ENCODE results near the gene PHF21A. TPM values are rescaled to one million over a fixed set of nuclear protein-coding genes. Genes with fewer than 3 reads are reported as not detected.
A peak's percentile ranks its signal among the peaks of the same experiment; 100 is the strongest.

Gene PHF21A
- total RNA-seq, 1 experiment from 2014 or later: 5.9 TPM

DNA sequence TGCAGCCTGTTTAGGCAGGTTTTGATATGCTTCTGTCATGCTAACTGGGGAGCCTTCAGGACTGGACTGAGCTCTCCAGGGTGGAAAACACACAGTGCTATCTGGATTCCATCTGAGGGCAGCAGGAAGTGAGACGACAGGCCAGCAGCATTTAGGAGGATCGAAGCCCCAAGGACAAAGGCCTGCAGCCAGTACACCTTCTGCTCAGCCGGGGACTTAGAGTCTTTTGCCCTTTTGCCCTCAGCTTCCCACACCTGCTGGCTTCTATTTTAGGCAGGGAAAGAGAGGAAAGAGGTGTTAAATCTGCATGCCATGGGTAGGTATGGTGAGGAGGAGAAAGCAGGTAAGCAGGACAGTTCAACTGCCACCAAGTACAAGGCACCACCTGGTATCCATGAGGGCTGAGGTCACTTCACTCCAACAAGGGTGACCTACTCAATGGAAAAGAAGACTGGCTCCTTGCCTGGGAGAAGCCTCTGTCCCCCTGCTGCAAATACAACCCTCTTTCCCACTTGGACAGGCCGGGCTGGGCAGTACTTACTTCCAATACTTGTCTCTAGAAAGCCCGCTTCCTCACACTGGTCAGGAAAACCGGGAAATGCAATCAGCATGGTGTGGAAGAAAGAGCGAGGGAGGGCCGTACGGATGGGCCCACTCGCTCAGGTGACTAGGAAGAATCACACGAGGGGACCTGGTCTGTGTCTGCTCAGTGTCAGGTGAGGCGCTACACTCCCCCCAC lies 186.5 kb downstream of the PHF21A start:
- no peak for DNase-seq (ENCODE audit: low spot score)

DNA sequence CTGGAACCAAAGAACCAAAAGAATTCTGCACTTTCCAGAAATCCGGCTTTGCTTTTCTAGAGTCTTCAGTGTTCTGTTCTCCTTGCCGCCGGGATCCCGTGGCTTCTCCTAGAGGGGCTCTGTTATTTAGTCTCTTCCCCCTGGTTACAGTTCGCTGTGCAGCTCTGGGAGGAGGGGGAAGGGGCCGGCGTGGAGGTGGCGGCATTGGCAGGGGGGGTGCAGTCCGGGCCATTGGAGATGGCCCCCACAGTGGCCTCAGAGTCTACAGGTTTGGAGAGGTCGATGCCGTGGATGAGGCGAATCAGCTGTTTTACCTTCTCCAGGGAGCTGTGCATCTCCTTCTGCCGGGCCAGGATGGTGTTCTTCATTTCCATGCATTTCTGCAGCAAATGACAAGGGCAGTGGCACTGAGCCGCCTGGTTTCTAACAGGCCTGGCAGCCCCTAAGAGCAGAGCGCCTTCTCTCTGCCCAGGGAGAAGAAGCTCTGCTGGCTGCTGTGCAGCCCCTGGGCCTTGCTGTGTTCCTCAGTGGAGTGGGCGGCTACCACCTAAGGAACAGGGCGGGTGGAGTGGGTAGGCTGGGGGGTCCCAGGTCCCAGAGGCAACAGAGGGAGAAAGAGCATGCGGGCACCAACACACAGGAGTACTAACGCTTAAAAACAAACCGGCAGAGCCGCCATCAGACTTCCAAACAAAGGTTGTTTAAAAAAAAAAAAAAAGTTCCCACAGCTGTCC lies 187.2 kb downstream of the PHF21A start:
- no peak for DNase-seq (ENCODE audit: low spot score)

- DNase-seq (ENCODE audit: low spot score): no peak
These were observed 188.0 kb downstream of the PHF21A start for GRCh38 chr11:45933131-45933831.

- DNase-seq (ENCODE audit: low spot score): no peak
These were observed 189.0 kb downstream of the PHF21A start for GRCh38 chr11:45932217-45932616.

- no peak for DNase-seq (ENCODE audit: low spot score)
These were observed 189.5 kb downstream of the PHF21A start for GRCh38 chr11:45931739-45932138.

DNA sequence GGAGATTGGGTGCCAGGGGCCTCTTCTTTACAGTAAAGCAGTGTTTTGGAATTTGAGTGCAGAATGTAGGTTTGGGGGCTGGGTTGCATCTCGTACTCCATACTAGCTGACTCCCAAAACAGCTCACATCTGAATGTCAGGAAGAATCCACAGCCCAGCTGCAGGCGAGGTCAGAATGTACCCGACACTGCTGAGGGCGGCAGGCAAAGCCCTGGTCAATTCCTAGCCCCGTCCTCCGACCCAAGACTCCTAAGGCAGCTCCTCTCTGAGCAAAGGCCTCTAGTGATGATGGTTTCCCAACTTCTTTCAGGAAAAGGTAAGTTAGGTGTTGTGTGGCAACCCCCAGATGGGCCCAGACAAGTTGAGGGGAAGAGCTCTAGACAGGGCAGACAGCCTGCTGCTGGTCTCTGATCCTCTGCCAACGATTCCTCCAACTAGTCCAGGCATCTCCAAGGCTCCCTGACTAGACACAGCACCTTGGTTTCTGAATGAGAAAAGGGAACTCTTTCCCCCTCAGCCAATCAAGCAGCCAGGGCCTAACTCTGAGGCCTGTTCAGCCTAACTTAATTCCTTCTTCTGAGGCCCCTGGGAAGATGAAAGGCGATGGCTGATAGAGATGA lies 190.2 kb downstream of the PHF21A start:
- DNase-seq (ENCODE audit: low spot score): no peak

DNA sequence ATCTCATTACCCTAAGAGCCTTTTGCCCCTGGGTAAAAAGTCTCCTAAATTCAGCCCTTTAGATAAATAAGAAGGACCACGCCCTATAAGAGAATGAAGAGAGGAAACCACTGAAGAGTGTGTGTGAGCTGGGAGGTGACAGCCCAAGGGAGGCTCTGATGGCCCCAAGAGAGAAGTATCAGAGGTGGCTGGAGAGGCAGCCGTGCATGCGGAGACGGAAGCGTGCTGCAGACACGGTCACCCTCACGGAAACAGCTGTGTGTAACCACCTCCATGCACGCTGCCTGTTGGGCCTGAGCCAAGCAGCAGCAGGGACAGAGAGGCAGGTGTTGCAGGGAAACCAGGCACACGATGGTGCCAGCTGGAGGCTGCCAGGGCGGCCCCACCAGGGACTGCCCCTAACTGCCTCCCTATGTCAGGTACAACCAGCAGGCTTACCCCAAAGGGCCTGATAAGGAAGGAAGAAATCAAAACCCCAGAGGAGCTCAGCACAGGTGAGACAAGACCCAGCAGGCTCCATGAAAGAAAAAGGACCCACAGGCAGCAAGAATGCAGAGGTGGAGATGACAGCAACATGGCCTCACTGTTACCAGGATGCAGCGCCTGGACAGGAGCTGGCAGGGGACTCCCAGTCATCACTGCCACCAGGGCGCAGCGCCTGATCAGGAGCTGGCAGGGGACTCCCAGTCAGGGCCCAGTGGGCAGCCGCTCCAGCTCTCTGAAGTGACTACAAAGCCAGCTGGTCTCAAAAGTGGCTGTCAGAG lies 191.0 kb downstream of the PHF21A start:
- DNase-seq (ENCODE audit: low spot score): no peak

DNA sequence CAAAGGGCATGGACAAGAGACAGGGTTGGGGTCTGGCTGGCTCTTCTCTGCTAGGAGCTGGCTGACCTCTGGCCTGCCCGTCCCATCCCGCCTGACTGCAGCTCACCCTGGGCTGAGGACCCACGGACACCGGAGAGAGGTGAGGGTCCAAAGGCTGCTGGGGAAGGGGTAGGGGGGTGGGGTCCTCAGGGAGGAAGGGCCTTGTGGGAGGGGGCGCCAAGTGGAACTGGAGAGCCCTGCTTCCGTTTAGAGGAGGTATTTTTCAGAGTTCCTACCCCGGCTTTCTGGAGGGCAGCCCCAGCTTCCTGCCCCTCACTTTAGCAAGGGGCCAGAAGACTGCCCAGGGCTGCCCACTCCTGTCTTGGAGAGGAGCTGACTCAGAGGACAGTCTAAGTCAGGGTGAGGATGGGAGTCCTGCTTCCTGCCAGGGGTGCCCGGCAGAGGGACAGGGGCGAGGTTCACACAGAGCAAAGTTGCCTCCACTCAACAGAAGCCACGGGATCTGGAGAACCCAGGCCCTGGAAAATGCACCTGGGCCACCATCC lies 191.7 kb downstream of the PHF21A start:
- no peak for DNase-seq (ENCODE audit: low spot score)

DNA sequence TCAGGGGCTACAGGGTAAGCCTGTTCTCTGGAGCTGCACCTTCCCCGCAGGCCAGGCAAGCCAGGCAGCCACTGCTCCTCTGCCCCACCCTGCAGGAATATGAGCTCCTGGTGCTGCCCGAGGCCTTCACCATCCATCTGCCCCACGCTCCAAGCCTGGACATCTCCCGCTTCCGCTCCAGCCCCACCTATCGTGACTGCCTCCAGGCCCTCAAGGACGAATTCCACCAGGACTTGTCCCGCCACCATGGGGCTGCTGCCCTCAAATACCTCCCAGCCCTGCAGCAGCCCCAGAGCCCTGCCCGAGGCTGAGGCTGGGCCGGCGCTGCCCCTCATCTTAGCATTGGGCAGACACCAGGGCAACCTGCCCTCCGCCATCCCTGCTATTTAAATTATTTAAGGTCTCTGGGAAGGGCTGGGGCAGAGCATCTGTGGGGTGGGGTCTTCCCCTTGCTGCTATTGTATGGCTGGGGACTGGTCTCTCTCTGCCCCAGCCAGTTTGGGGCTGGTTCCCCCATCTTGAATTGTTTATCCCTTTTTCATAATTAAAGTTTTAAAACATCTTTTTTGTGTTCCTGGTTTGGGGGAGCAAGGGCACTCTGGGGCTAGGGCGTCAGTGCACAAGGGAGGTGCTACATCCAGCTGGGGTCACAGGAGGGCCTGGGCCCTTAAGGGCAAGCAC lies 192.6 kb downstream of the PHF21A start:
- DNase-seq (ENCODE audit: low spot score): no peak

- no peak for DNase-seq (ENCODE audit: low spot score)
These were observed 193.4 kb downstream of the PHF21A start for GRCh38 chr11:45927684-45928413.

- DNase-seq (ENCODE audit: low spot score): no peak
These were observed 193.9 kb downstream of the PHF21A start for GRCh38 chr11:45927332-45927683.

GRCh38 chr11:45926536-45927331 lies 194.5 kb downstream of the PHF21A start:
- no peak for DNase-seq (ENCODE audit: low spot score)

DNA sequence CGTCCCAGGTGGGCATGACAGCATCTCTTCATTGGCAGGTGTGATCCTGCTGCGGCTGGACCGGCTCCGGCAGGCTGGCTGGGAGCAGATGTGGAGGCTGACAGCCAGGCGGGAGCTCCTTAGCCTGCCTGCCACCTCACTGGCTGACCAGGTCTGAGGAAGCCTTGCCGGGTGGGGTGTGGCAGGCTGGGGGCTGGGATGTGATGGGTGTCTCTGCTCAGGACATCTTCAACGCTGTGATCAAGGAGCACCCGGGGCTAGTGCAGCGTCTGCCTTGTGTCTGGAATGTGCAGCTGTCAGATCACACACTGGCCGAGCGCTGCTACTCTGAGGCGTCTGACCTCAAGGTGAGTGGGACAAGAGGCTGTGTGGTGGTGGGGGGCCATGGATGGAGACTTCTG lies 195.3 kb downstream of the PHF21A start:
- no peak for DNase-seq (ENCODE audit: low spot score)

- DNase-seq (ENCODE audit: low spot score): no peak
These were observed 195.7 kb downstream of the PHF21A start for GRCh38 chr11:45925550-45925949.

DNA sequence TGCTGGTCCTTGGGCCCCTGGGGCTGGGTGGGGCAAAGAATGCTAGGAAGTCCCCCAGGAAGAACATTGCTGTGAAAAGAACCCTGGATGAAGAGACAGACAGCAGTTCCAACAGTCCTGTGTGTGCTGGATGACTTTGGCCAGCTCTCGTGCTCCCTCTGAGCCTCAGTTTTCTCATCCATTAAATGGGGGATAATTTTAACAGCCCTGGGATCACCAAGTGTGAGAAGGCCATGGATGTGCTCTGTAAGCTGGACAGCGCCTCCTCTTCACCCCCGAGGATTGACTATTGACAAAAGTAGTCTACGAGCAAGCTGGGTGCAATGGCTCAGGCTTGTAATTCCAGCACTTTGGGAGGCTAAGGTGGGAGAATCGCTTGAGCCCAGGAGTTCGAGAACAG lies 196.3 kb downstream of the PHF21A start:
- DNase-seq (ENCODE audit: low spot score): no peak

- DNase-seq (ENCODE audit: low spot score): no peak
These were observed 197.0 kb downstream of the PHF21A start for GRCh38 chr11:45924036-45924915.

GRCh38 chr11:45922425-45923082 lies 198.7 kb downstream of the PHF21A start, which contains the start of gene LARGE2:
Gene LARGE2, plus strand, starts transcription at chr11:45922656. Its CDS starts 227 bp downstream, at chr11:45922883.
- DNase-seq (ENCODE audit: low spot score): peak; percentile 55
